MM.1S (cell line): Measurements from ENCODE around the gene SIGLEC8.
A peak's percentile ranks its signal among the peaks of the same experiment; 100 is the strongest.

Experiments
- EZH2 ChIP-seq: fragments of 300-600 bp; sonication (generic); optimal IDR thresholded peaks from 2 replicates; pipeline ENCODE3; 2017; ENCODE audit warnings: low read depth, mild to moderate bottlenecking, antibody characterized with exemption, low read length, mixed read lengths
- EZH2phosphoT487 ChIP-seq: fragments of 300-600 bp; sonication (generic); IDR thresholded peaks from 2 replicates; pipeline ENCODE4 v1.6.1; 2018; ENCODE audit warnings: antibody characterized with exemption, low read length
- TF ChIP-seq, protein P1 (sequence below): fragments of 300-600 bp; sonication (generic); IDR thresholded peaks from 2 replicates; pipeline ENCODE4 v1.5.1; 2016; ENCODE audit warnings: antibody characterized with exemption, low read length, mixed read lengths

DNA sequence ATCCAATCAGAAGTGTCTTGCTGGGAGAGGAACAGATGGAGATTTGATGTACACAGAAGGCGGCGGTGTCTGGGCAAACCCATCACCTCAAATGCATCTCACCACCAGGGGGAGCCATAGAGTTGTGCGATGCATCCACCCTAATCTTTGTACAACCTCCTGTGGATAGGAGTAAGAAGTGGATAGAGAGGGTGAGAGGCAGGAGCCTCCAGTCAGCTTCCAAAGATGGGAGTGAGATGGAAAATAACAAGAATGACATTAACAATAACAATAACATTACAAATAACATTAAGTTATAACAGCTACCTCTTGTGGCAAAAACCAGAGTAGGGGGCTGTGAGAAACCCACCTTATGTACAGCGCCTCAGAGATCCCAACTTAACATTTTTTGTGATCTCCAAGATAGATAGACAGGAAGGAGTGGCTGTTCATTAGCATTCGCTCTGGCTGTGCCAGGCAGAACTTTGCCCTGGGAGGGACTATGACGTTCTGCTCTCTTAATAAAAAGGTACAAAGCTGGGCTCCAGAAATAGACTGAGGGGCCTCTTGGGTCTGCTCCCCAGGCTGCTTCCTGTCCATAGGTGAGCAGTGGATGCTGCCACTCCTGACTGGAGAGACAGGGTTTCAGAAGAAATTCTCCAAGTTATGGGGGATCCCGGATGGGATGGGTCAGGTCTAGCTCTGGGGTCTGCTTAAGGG is 14.9 kb upstream of the SIGLEC8 start:
- TF ChIP-seq, protein P1, sequence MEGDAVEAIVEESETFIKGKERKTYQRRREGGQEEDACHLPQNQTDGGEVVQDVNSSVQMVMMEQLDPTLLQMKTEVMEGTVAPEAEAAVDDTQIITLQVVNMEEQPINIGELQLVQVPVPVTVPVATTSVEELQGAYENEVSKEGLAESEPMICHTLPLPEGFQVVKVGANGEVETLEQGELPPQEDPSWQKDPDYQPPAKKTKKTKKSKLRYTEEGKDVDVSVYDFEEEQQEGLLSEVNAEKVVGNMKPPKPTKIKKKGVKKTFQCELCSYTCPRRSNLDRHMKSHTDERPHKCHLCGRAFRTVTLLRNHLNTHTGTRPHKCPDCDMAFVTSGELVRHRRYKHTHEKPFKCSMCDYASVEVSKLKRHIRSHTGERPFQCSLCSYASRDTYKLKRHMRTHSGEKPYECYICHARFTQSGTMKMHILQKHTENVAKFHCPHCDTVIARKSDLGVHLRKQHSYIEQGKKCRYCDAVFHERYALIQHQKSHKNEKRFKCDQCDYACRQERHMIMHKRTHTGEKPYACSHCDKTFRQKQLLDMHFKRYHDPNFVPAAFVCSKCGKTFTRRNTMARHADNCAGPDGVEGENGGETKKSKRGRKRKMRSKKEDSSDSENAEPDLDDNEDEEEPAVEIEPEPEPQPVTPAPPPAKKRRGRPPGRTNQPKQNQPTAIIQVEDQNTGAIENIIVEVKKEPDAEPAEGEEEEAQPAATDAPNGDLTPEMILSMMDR: peak; percentile 63
- no peak for TF ChIP-seq EZH2phosphoT487
- no peak for TF ChIP-seq EZH2
